Liver (tissue), 9 donors: ENCODE data around the gene ARL6IP4. TPM values are rescaled to one million over a fixed set of nuclear protein-coding genes. Genes with fewer than 3 reads are reported as not detected.

Source experiments
- DNase-seq: peaks from one replicate; pipeline ENCODE4 v3.0.0-alpha.2; 2017; ENCODE audit warnings: low spot score
- H3K27ac ChIP-seq, 2 donors: one replicate each; pipeline ENCODE4 v1.7.0; 2013; ENCODE audit warnings: inconsistent platforms in 2 of 2, low read length in 2 of 2, control low read depth in 1 of 2, low read depth in 1 of 2, mild to moderate bottlenecking in 1 of 2
- H3K27me3 ChIP-seq, 4 donors: one replicate each; pipeline versions ENCODE4 v1.6.1 to v1.7.0; 2013; ENCODE audit warnings: low read length in 3 of 4, inconsistent platforms in 1 of 4, mild to moderate bottlenecking in 1 of 4, moderate library complexity in 1 of 4; ENCODE audit not compliant: control insufficient read depth in 4 of 4, insufficient read depth in 4 of 4
- H3K36me3 ChIP-seq, 4 donors: one replicate each; pipeline versions ENCODE4 v1.6.1 to v1.7.0; 2013; ENCODE audit warnings: low read length in 3 of 4, mild to moderate bottlenecking in 3 of 4, low read depth in 1 of 4, moderate library complexity in 1 of 4; ENCODE audit not compliant: control insufficient read depth in 4 of 4, insufficient read depth in 3 of 4
- H3K4me1 ChIP-seq, 4 donors: one replicate each; pipeline versions ENCODE4 v1.6.1 to v1.7.0; 2013; ENCODE audit warnings: low read length in 3 of 4, mild to moderate bottlenecking in 3 of 4, moderate library complexity in 1 of 4; ENCODE audit not compliant: control insufficient read depth in 4 of 4, insufficient read depth in 4 of 4
- H3K4me3 ChIP-seq, 3 donors: one replicate each; pipeline versions ENCODE4 v1.6.1 to v1.7.0; 2013; ENCODE audit warnings: low read length in 3 of 3, control low read depth in 1 of 3, low read depth in 1 of 3, mild to moderate bottlenecking in 1 of 3
- H3K9ac ChIP-seq, 2 donors: one replicate each; pipeline ENCODE4 v1.7.0; 2013; ENCODE audit warnings: low read length in 2 of 2, mild to moderate bottlenecking in 2 of 2, moderate library complexity in 2 of 2, control low read depth in 1 of 2, low read depth in 1 of 2
- H3K9me3 ChIP-seq, 4 donors: one replicate each; pipeline versions ENCODE4 v1.6.1 to v1.7.0; 2013; ENCODE audit warnings: low read length in 3 of 4; ENCODE audit not compliant: control insufficient read depth in 4 of 4
- EGR1 ChIP-seq, 2 donors: IDR thresholded peaks; 2 replicates each; pipeline ENCODE4 v1.6.1; 2016 to 2018; ENCODE audit warnings: antibody characterized with exemption in 2 of 2, low read depth in 2 of 2
- FOXA1 ChIP-seq: IDR thresholded peaks from 2 replicates; pipeline ENCODE4 v1.6.1; 2016; ENCODE audit warnings: antibody characterized with exemption
- FOXA2 ChIP-seq: IDR thresholded peaks from 2 replicates; pipeline ENCODE4 v1.6.1; 2016; ENCODE audit warnings: antibody characterized with exemption
- HNF4A ChIP-seq, 2 donors: conservative IDR thresholded peaks; 2 replicates each; pipeline ENCODE4 v1.6.1; 2016; ENCODE audit warnings: antibody characterized with exemption in 2 of 2, mild to moderate bottlenecking in 2 of 2
- HNF4G ChIP-seq: IDR thresholded peaks from 2 replicates; pipeline ENCODE4 v1.6.1; 2016; ENCODE audit warnings: antibody characterized with exemption
- JUND ChIP-seq, 2 donors: IDR thresholded peaks; 2 replicates each; pipeline ENCODE4 v1.6.1; 2016; ENCODE audit warnings: antibody characterized with exemption in 2 of 2
- NR2F2 ChIP-seq: IDR thresholded peaks from 2 replicates; pipeline ENCODE4 v1.6.1; 2016; ENCODE audit warnings: antibody characterized with exemption
- RAD21 ChIP-seq, 2 donors: IDR thresholded peaks; 2 replicates each; pipeline ENCODE4 v1.6.1; 2016; ENCODE audit warnings: antibody characterized with exemption in 2 of 2, mild to moderate bottlenecking in 2 of 2
- RXRA ChIP-seq, 2 donors: IDR thresholded peaks; 2 replicates each; pipeline ENCODE4 v1.6.1; 2017 to 2018; ENCODE audit warnings: antibody characterized with exemption in 2 of 2, mild to moderate bottlenecking in 1 of 2
- TAF1 ChIP-seq: conservative IDR thresholded peaks from 2 replicates; pipeline ENCODE4 v1.6.1; 2016; ENCODE audit warnings: antibody characterized with exemption, mild to moderate bottlenecking
- YY1 ChIP-seq: IDR thresholded peaks from 2 replicates; pipeline ENCODE4 v1.6.1; 2016; ENCODE audit warnings: antibody characterized with exemption, mild to moderate bottlenecking
- WGBS: extraction: QIAGEN DNeasy Blood & Tissue Kit; methylation state at CpG from one replicate; pipeline ENCODE4 v1.1.7; 2013; 5-methylcytosine and 5-hydroxymethylcytosine counted together
- polyA plus RNA-seq, 2 donors: library from polyadenylated mRNA; stranded (reverse) in 1 of 2; unstranded in 1 of 2; fragments of 200-250 nt in 1 of 2; fragments of >200 nt in 1 of 2; fragmentation: Nextera tagmentation in 1 of 2; extraction: Ambion mirVana in 1 of 2; gene quantifications; one replicate each; pipeline versions ENCODE4 v1.2.1 to v1.2.3, GENCODE V29; 2013 to 2015
- total RNA-seq, 2 donors: library from RNA; depleted of rRNA; stranded (reverse); fragments of >200 nt; gene quantifications; one replicate each; pipeline ENCODE4 v1.2.3, GENCODE V29; 2014
- TF ChIP-seq, protein P1 (sequence below): IDR thresholded peaks from 2 replicates; pipeline ENCODE4 v1.6.1; 2016; ENCODE audit warnings: antibody characterized with exemption, mild to moderate bottlenecking
- TF ChIP-seq, protein P2 (sequence below): IDR thresholded peaks from 2 replicates; pipeline ENCODE4 v1.6.1; 2016; ENCODE audit warnings: antibody characterized with exemption
- TF ChIP-seq, protein P3 (sequence below): IDR thresholded peaks from 2 replicates; pipeline ENCODE4 v1.6.1; 2016; ENCODE audit warnings: antibody characterized with exemption
- TF ChIP-seq, protein P4 (sequence below): IDR thresholded peaks from 2 replicates; pipeline ENCODE4 v1.6.1; 2016; ENCODE audit warnings: antibody characterized with exemption
- donor health status: healthy.
- donor health status: healthy.
- donor health status: healthy.
- donor health status: healthy.
- donor health status: healthy.

Gene ARL6IP4
- total and polyA plus RNA-seq, 4 donors = 59.2 to 187 (median 121) TPM

DNA sequence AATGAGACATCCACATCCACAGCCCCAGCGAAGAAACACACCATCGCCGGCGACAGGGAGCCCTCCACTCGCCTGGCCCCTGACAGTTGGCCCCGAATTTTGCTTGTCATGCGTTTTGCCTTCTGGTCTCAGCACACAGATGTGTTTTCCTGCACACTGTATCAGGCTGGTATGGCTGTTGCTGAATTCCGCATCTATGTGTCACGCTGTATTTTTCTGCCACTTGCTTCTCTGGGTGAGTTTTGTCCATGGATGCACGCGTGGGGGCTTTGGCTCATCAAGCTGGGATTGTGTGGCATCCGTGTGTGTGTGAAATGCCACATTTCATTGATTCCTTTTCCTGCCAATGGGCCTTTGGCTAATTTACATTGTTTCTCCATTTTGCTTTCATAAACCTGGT lies 26.5 kb downstream of the ARL6IP4 start (continued):
- TF ChIP-seq, protein P1, sequence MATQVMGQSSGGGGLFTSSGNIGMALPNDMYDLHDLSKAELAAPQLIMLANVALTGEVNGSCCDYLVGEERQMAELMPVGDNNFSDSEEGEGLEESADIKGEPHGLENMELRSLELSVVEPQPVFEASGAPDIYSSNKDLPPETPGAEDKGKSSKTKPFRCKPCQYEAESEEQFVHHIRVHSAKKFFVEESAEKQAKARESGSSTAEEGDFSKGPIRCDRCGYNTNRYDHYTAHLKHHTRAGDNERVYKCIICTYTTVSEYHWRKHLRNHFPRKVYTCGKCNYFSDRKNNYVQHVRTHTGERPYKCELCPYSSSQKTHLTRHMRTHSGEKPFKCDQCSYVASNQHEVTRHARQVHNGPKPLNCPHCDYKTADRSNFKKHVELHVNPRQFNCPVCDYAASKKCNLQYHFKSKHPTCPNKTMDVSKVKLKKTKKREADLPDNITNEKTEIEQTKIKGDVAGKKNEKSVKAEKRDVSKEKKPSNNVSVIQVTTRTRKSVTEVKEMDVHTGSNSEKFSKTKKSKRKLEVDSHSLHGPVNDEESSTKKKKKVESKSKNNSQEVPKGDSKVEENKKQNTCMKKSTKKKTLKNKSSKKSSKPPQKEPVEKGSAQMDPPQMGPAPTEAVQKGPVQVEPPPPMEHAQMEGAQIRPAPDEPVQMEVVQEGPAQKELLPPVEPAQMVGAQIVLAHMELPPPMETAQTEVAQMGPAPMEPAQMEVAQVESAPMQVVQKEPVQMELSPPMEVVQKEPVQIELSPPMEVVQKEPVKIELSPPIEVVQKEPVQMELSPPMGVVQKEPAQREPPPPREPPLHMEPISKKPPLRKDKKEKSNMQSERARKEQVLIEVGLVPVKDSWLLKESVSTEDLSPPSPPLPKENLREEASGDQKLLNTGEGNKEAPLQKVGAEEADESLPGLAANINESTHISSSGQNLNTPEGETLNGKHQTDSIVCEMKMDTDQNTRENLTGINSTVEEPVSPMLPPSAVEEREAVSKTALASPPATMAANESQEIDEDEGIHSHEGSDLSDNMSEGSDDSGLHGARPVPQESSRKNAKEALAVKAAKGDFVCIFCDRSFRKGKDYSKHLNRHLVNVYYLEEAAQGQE = no peak
- TF ChIP-seq FOXA1 (no peak), EGR1 (IDR thresholded peaks at IDR 0.05; ENCODE audit: low read depth in 2 of 2) (no peak), YY1 (no peak)

DNA sequence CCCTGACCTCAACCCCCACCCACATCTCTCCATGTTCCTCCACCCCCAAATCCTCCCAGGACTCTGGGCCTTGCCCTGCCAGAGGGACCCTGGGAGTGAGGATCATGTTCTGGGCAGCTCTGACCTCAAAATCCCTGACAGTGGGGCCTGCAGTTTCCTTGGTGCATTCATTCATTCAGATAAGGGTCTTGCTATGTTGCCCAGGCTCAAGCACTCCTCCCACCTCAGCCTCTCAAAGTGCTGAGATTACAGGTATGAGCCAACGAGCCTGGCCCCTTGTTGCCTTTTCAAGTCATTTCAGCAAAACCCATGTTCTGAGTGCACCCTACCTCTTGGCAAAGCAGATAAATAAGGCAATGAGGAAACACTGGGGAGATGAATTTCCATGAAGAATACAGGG lies 29.6 kb downstream of the ARL6IP4 start:
- DNase-seq = no peak
- 90% methylated on average over 1 of the region's 1 CpG for WGBS
- no peaks in the 10 kb centered on the region for H3K4me1 ChIP-seq
- H3K9me3 ChIP-seq = no peaks in the 10 kb centered on the region
- no peak overlapping the region for H3K4me3 ChIP-seq
- H3K36me3 ChIP-seq = peaks cover 0 to 50% (median 11%) of the 10 kb centered on the region in 4 donors
- H3K27me3 ChIP-seq = no peaks in the 10 kb centered on the region
- H3K27ac ChIP-seq = no peak overlapping the region
- TF ChIP-seq, protein P2, sequence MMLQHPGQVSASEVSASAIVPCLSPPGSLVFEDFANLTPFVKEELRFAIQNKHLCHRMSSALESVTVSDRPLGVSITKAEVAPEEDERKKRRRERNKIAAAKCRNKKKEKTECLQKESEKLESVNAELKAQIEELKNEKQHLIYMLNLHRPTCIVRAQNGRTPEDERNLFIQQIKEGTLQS = no peak
- TF ChIP-seq HNF4A (conservative IDR thresholded peaks at IDR 0.05) (no peak), JUND (IDR thresholded peaks at IDR 0.05) (no peak), YY1 (no peak), NR2F2 (no peak), FOXA2 (no peak), TAF1 (no peak), RXRA (IDR thresholded peaks at IDR 0.05) (no peak), RAD21 (IDR thresholded peaks at IDR 0.05) (no peak), EGR1 (IDR thresholded peaks at IDR 0.05; ENCODE audit: low read depth in 2 of 2) (no peak), HNF4G (no peak)
- TF ChIP-seq, protein P3, sequence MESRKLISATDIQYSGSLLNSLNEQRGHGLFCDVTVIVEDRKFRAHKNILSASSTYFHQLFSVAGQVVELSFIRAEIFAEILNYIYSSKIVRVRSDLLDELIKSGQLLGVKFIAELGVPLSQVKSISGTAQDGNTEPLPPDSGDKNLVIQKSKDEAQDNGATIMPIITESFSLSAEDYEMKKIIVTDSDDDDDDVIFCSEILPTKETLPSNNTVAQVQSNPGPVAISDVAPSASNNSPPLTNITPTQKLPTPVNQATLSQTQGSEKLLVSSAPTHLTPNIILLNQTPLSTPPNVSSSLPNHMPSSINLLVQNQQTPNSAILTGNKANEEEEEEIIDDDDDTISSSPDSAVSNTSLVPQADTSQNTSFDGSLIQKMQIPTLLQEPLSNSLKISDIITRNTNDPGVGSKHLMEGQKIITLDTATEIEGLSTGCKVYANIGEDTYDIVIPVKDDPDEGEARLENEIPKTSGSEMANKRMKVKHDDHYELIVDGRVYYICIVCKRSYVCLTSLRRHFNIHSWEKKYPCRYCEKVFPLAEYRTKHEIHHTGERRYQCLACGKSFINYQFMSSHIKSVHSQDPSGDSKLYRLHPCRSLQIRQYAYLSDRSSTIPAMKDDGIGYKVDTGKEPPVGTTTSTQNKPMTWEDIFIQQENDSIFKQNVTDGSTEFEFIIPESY = no peak
- TF ChIP-seq, protein P1 = no peak
- TF ChIP-seq, protein P4, sequence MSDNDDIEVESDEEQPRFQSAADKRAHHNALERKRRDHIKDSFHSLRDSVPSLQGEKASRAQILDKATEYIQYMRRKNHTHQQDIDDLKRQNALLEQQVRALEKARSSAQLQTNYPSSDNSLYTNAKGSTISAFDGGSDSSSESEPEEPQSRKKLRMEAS = no peak
- no peak overlapping the region for H3K9ac ChIP-seq
